22Rv1 (cell line): Measurements from ENCODE around the gene SH3RF3.

Source experiments
- H3K27ac ChIP-seq: fragments of 450-650 bp; 2 replicates; pipeline ENCODE4 v1.5.1; 2017
- CTCF ChIP-seq: fragments of 450-650 bp; IDR thresholded peaks from 2 replicates; pipeline ENCODE4 v1.5.1; 2017; ENCODE audit warnings: mild to moderate bottlenecking
- ZFX ChIP-seq: fragments of 450-650 bp; IDR thresholded peaks from 2 replicates; pipeline ENCODE4 v1.6.1; 2017; ENCODE audit warnings: antibody characterized with exemption, borderline replicate concordance

The SH3RF3 gene

GRCh38 chr2:109498906-109499305 lies 369.9 kb downstream of the SH3RF3 start:
- no peak for TF ChIP-seq CTCF
- TF ChIP-seq ZFX: no peak

GRCh38 chr2:109499566-109499965 lies 370.6 kb downstream of the SH3RF3 start:
- H3K27ac ChIP-seq: no peak overlapping the region
- TF ChIP-seq CTCF (no peak), ZFX (no peak)

More at GRCh38 chr2:109498906-109499305, 369.9 kb downstream of the SH3RF3 start:
- no peak overlapping the region for H3K27ac ChIP-seq

GRCh38 chr2:109500910-109501309 lies 371.9 kb downstream of the SH3RF3 start:
- no peak overlapping the region for H3K27ac ChIP-seq

GRCh38 chr2:109501461-109501860 lies 372.5 kb downstream of the SH3RF3 start:
- no peak overlapping the region for H3K27ac ChIP-seq
- TF ChIP-seq CTCF: no peak
- TF ChIP-seq ZFX: no peak

More at GRCh38 chr2:109500910-109501309, 371.9 kb downstream of the SH3RF3 start:
- TF ChIP-seq ZFX (no peak), CTCF (no peak)

- no peak overlapping the region for H3K27ac ChIP-seq
- TF ChIP-seq ZFX (no peak), CTCF (no peak)
These were observed 374.2 kb downstream of the SH3RF3 start for GRCh38 chr2:109503191-109503590.

- TF ChIP-seq CTCF (no peak), ZFX (no peak)
- H3K27ac ChIP-seq: no peak overlapping the region
These were observed 378.2 kb downstream of the SH3RF3 start for GRCh38 chr2:109507217-109507616.

- TF ChIP-seq ZFX (no peak), CTCF (no peak)
- H3K27ac ChIP-seq: no peak overlapping the region
These were observed 378.8 kb downstream of the SH3RF3 start for GRCh38 chr2:109507828-109508227.
